Measurements from ENCODE around the gene LAMTOR1. TPM values are rescaled to one million over a fixed set of nuclear protein-coding genes. Genes with fewer than 3 reads are reported as not detected.
A peak's percentile ranks its signal among the peaks of the same experiment; 100 is the strongest.
"Not testable (repeated sequence)": the region's sequence is repeated elsewhere in the genome, so short reads cannot be mapped to it uniquely, and the experiment has no call there.

LAMTOR1 gene
- 81.8 TPM for polyA plus RNA-seq (2012; ENCODE audit: missing spikeins)

GRCh38 chr11:72102946-72103753 is at the start of gene LAMTOR1:
Gene LAMTOR1 (minus strand): TSS chr11:72103297. CDS start chr11:72103224, 73 bp downstream.
- TF ChIP-seq TAF1 (IDR thresholded peaks at IDR 0.05; ENCODE audit: borderline replicate concordance, low read depth, low read length): peak; percentile 87
- peak; percentile 97 for TF ChIP-seq POLR2A (IDR thresholded peaks at IDR 0.05; ENCODE audit: low read depth, low read length)
- TF ChIP-seq POLR2AphosphoS5 (IDR thresholded peaks at IDR 0.05; ENCODE audit: low read depth, low read length): peak; percentile 91
- DNase-seq (ENCODE audit: insufficient read length): peak; percentile 94
- FAIRE-seq: peak; percentile 100

GRCh38 chr11:72150882-72151281 is 47.8 kb upstream of the LAMTOR1 start:
- TF ChIP-seq POLR2AphosphoS5 (IDR thresholded peaks at IDR 0.05; ENCODE audit: low read depth, low read length) (no peak), POLR2A (IDR thresholded peaks at IDR 0.05; ENCODE audit: low read depth, low read length) (no peak), TAF1 (IDR thresholded peaks at IDR 0.05; ENCODE audit: borderline replicate concordance, low read depth, low read length) (no peak)
- FAIRE-seq (no peak), DNase-seq (ENCODE audit: insufficient read length) (no peak)

- TF ChIP-seq POLR2AphosphoS5 (IDR thresholded peaks at IDR 0.05; ENCODE audit: low read depth, low read length): no peak
- no peak for TF ChIP-seq POLR2A (IDR thresholded peaks at IDR 0.05; ENCODE audit: low read depth, low read length)
- TF ChIP-seq TAF1 (IDR thresholded peaks at IDR 0.05; ENCODE audit: borderline replicate concordance, low read depth, low read length): no peak
- FAIRE-seq: no peak
- no peak for DNase-seq (ENCODE audit: insufficient read length)
Observed at GRCh38 chr11:72146625-72147024, 43.5 kb upstream of the LAMTOR1 start.

GRCh38 chr11:72144807-72145565 is 41.9 kb upstream of the LAMTOR1 start:
- FAIRE-seq (no peak), DNase-seq (ENCODE audit: insufficient read length) (no peak)
- no peak for TF ChIP-seq TAF1 (IDR thresholded peaks at IDR 0.05; ENCODE audit: borderline replicate concordance, low read depth, low read length)
- TF ChIP-seq POLR2AphosphoS5 (IDR thresholded peaks at IDR 0.05; ENCODE audit: low read depth, low read length): no peak
- TF ChIP-seq POLR2A (IDR thresholded peaks at IDR 0.05; ENCODE audit: low read depth, low read length): no peak

GRCh38 chr11:72142543-72142942 is 39.4 kb upstream of the LAMTOR1 start:
- DNase-seq (ENCODE audit: insufficient read length): not testable (repeated sequence)
- peak; percentile 67 for FAIRE-seq

GRCh38 chr11:72142086-72142485 is 39.0 kb upstream of the LAMTOR1 start:
- DNase-seq (ENCODE audit: insufficient read length); FAIRE-seq: not testable (repeated sequence)

- no peak for DNase-seq (ENCODE audit: insufficient read length)
Observed at GRCh38 chr11:72141066-72141465, 38.0 kb upstream of the LAMTOR1 start.

GRCh38 chr11:72140661-72141060 is 37.6 kb upstream of the LAMTOR1 start:
- DNase-seq (ENCODE audit: insufficient read length) (no peak), FAIRE-seq (no peak)
- TF ChIP-seq POLR2AphosphoS5 (IDR thresholded peaks at IDR 0.05; ENCODE audit: low read depth, low read length) (no peak), POLR2A (IDR thresholded peaks at IDR 0.05; ENCODE audit: low read depth, low read length) (no peak), TAF1 (IDR thresholded peaks at IDR 0.05; ENCODE audit: borderline replicate concordance, low read depth, low read length) (no peak)

More at GRCh38 chr11:72141066-72141465, 38.0 kb upstream of the LAMTOR1 start:
- no peak for FAIRE-seq
- TF ChIP-seq POLR2A (IDR thresholded peaks at IDR 0.05; ENCODE audit: low read depth, low read length) (no peak), POLR2AphosphoS5 (IDR thresholded peaks at IDR 0.05; ENCODE audit: low read depth, low read length) (no peak), TAF1 (IDR thresholded peaks at IDR 0.05; ENCODE audit: borderline replicate concordance, low read depth, low read length) (no peak)

GRCh38 chr11:72139500-72139899 is 36.4 kb upstream of the LAMTOR1 start:
- DNase-seq (ENCODE audit: insufficient read length) (no peak), FAIRE-seq (no peak)
- no peak for TF ChIP-seq POLR2AphosphoS5 (IDR thresholded peaks at IDR 0.05; ENCODE audit: low read depth, low read length)
- no peak for TF ChIP-seq POLR2A (IDR thresholded peaks at IDR 0.05; ENCODE audit: low read depth, low read length)
- no peak for TF ChIP-seq TAF1 (IDR thresholded peaks at IDR 0.05; ENCODE audit: borderline replicate concordance, low read depth, low read length)

GRCh38 chr11:72138821-72139390 is 35.8 kb upstream of the LAMTOR1 start:
- FAIRE-seq (no peak), DNase-seq (ENCODE audit: insufficient read length) (no peak)
- no peak for TF ChIP-seq TAF1 (IDR thresholded peaks at IDR 0.05; ENCODE audit: borderline replicate concordance, low read depth, low read length)
- TF ChIP-seq POLR2A (IDR thresholded peaks at IDR 0.05; ENCODE audit: low read depth, low read length): no peak
- no peak for TF ChIP-seq POLR2AphosphoS5 (IDR thresholded peaks at IDR 0.05; ENCODE audit: low read depth, low read length)

- no peak for FAIRE-seq
- DNase-seq (ENCODE audit: insufficient read length): no peak
- no peak for TF ChIP-seq POLR2A (IDR thresholded peaks at IDR 0.05; ENCODE audit: low read depth, low read length)
- no peak for TF ChIP-seq TAF1 (IDR thresholded peaks at IDR 0.05; ENCODE audit: borderline replicate concordance, low read depth, low read length)
- no peak for TF ChIP-seq POLR2AphosphoS5 (IDR thresholded peaks at IDR 0.05; ENCODE audit: low read depth, low read length)
Observed at GRCh38 chr11:72136684-72137262, 33.7 kb upstream of the LAMTOR1 start.
